SK-N-SH (cell line): ENCODE measurements around the gene CYP2J2.

ENCODE experiments used
- SIN3A ChIP-seq: IDR thresholded peaks from 2 replicates; pipeline ENCODE4 v1.6.1; 2012; ENCODE audit warnings: low read depth, mild to moderate bottlenecking, low read length, moderate library complexity, borderline replicate concordance
- TF ChIP-seq, protein P1 (sequence below): fragments of 200-600 bp; sonication (generic); IDR thresholded peaks from 2 replicates; pipeline ENCODE4 v1.6.1; 2017; ENCODE audit warnings: antibody characterized with exemption, mild to moderate bottlenecking, moderate library complexity

DNA sequence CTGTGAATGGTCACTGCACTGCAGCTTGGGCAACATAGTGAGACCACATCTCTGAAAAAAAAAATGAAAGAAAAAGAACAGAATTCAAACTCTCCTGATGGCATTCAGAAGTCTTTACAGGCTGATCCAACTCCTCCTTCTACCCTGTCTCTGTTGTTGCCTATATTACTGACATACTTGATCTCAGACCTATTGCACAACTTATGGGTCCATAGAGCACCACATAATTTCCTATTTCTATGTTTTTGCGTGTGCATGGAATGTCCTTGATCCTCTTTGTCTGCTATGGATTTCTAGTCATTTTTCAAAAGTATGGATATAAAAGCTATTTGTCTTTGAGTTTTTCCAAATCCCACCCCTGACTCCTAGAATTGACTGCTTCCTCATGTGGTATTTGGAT is 22.4 kb upstream of the CYP2J2 start:
- TF ChIP-seq, protein P1, sequence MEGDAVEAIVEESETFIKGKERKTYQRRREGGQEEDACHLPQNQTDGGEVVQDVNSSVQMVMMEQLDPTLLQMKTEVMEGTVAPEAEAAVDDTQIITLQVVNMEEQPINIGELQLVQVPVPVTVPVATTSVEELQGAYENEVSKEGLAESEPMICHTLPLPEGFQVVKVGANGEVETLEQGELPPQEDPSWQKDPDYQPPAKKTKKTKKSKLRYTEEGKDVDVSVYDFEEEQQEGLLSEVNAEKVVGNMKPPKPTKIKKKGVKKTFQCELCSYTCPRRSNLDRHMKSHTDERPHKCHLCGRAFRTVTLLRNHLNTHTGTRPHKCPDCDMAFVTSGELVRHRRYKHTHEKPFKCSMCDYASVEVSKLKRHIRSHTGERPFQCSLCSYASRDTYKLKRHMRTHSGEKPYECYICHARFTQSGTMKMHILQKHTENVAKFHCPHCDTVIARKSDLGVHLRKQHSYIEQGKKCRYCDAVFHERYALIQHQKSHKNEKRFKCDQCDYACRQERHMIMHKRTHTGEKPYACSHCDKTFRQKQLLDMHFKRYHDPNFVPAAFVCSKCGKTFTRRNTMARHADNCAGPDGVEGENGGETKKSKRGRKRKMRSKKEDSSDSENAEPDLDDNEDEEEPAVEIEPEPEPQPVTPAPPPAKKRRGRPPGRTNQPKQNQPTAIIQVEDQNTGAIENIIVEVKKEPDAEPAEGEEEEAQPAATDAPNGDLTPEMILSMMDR: no peak
- no peak for TF ChIP-seq SIN3A
